ENCODE data around the gene DOK7.

DNA sequence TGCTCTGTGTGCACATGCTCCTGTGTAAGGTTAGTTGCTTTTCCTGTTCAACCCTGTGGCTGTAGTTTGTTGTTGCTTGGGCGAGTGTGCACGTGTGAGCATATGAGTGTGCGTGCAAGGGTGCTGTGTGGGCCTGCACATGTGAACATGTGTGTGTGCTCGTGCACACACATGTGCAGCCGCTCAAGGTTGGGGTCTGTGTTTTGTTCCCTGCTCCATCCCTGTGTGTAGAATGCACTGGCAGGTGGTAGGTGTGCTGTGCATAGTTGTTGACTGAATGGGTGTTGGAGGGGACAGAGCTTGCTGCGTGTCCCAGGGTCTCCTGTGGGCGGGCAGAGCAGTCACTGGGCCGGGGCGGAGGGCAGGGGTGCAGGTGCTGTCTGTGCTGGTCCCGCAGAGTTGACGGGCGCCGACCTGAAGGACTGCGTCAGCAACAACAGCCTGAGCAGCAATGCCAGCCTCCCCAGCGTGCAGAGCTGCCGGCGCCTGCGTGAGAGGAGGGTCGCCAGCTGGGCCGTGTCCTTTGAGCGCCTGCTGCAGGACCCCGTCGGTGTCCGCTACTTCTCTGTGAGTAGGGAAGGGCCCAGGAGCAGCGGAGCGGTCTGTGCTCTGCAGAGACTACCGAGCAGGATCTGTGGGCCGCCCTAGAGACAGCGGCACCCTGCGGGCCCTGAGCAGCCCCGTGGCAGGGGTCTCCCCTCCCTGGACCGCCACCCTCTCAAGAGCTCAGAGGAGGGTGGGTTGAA lies 49.3 kb upstream of the DOK7 start:
- no peak for TF ChIP-seq POLR2AphosphoS5 (IDR thresholded peaks at IDR 0.05; ENCODE audit: low read depth, low read length)
- no peak for TF ChIP-seq TAF1 (IDR thresholded peaks at IDR 0.05; ENCODE audit: borderline replicate concordance, insufficient read depth, low read length)
- TF ChIP-seq SIN3A (IDR thresholded peaks at IDR 0.05; ENCODE audit: borderline replicate concordance, insufficient read depth, low read length), result no peak
